Activated naive CD4-positive, alpha-beta T cell treated with anti-CD3 and anti-CD28 coated beads for 36 hours (primary cell): Measurements from ENCODE around the gene PTK7. TPM values are rescaled to one million over a fixed set of nuclear protein-coding genes. Genes with fewer than 3 reads are reported as not detected.

Source experiments
- CTCF ChIA-PET: fragments of 350-600 bp; sonication (Branson Sonifier 250); formaldehyde crosslinking; loops from one replicate; lab custom pipeline; 2021; ENCODE audit warnings: antibody characterized with exemption; lab: Charles Lee
- DNase-seq: peaks from one replicate; pipeline ENCODE4 v3.0.0-alpha.2; 2020
- H3K27ac Mint-ChIP-seq: one replicate; pipeline ENCODE4 v1.8.0; 2021; ENCODE audit warnings: mild to moderate bottlenecking, mixed read lengths
- H3K27me3 Mint-ChIP-seq: one replicate; pipeline ENCODE4 v1.8.0; 2021; ENCODE audit warnings: low read depth, mixed read lengths
- H3K36me3 Mint-ChIP-seq: one replicate; pipeline ENCODE4 v1.8.0; 2021; ENCODE audit warnings: low read depth, mixed read lengths
- H3K4me1 Mint-ChIP-seq: one replicate; pipeline ENCODE4 v1.8.0; 2021; ENCODE audit warnings: low read depth, mixed read lengths
- H3K4me3 Mint-ChIP-seq: one replicate; pipeline ENCODE4 v1.8.0; 2021; ENCODE audit warnings: mild to moderate bottlenecking, moderate library complexity, mixed read lengths
- H3K9me3 Mint-ChIP-seq: one replicate; pipeline ENCODE4 v1.8.0; 2021; ENCODE audit warnings: mixed read lengths
- intact Hi-C: fragments of 100-400 bp; cut with micrococcal nuclease; formaldehyde crosslinking; loops from one replicate; pipeline ENCODE4 v1.15.1; 2023
- total RNA-seq, 2 experiments: library from RNA; stranded (reverse); gene quantifications; one replicate each; pipeline ENCODE4 v1.2.3, GENCODE V29; 2021

PTK7 gene
- total RNA-seq, 2 experiments from 2014 or later: 2.0 to 2.2 TPM

- Mint-ChIP-seq H3K9me3 (no peaks in the 10 kb centered on the region), H3K36me3 (peaks cover 14% of the 10 kb centered on the region), H3K4me1 (peaks cover 36% of the 10 kb centered on the region), H3K27me3 (no peaks in the 10 kb centered on the region), H3K4me3 (peak overlapping the region; percentile 90), H3K27ac (peak overlapping the region; percentile 77)
- CTCF ChIA-PET: interaction anchor here (0.6 to 1.2 kb wide), 2 partner anchors 29 to 194 kb away, joined by 5 to 6 read pairs; no protein-coding TSS in a partner anchor
- peak; percentile 71 for DNase-seq
- intact Hi-C loops: loop anchor here (5.0 kb wide), 4 partner anchors 400 to 1125 kb away; partner anchors contain the start of genes GTPBP2, POLH and XPO5
Observed at GRCh38 chr6:43172104-43173007, 96.2 kb downstream of the PTK7 start.

GRCh38 chr6:43173591-43174262, 97.6 kb downstream of the PTK7 start:
- H3K9me3 Mint-ChIP-seq: no peaks in the 10 kb centered on the region
- peak overlapping the region; percentile 77 for H3K27ac Mint-ChIP-seq
- DNase-seq: peak; percentile 12
- peaks cover 36% of the 10 kb centered on the region for H3K4me1 Mint-ChIP-seq
- CTCF ChIA-PET: interaction anchor here (0.5 to 1.2 kb wide), 3 partner anchors 31 to 259 kb away, joined by 3 to 5 read pairs (median 3); partner anchors contain the start of gene DNPH1
- intact Hi-C loops: loop anchor here (1.0 to 5.0 kb wide), 8 partner anchors 9 to 1126 kb away; partner anchors contain the start of genes CUL9, GTPBP2, POLH and TBCC
- peak overlapping the region; percentile 90 for H3K4me3 Mint-ChIP-seq
- H3K36me3 Mint-ChIP-seq: peaks cover 20% of the 10 kb centered on the region
- H3K27me3 Mint-ChIP-seq: no peaks in the 10 kb centered on the region

- peak overlapping the region; percentile 80 for H3K27ac Mint-ChIP-seq
- H3K4me3 Mint-ChIP-seq: peak overlapping the region; percentile 90
- H3K36me3 Mint-ChIP-seq: peaks cover 23% of the 10 kb centered on the region
- H3K4me1 Mint-ChIP-seq: peaks cover 36% of the 10 kb centered on the region
- intact Hi-C loops: loop anchor here (1.0 to 5.0 kb wide), 8 partner anchors 8 to 1127 kb away; partner anchors contain the start of genes CUL9, GTPBP2, POLH and TBCC
- peak; percentile 99 for DNase-seq
- H3K27me3 Mint-ChIP-seq: no peaks in the 10 kb centered on the region
- CTCF ChIA-PET: interaction anchor here (1.0 kb wide), 1 partner anchor 55 kb away, joined by 3 read pairs; the partner anchor contains the start of gene DNPH1
- H3K9me3 Mint-ChIP-seq: no peaks in the 10 kb centered on the region
Observed at GRCh38 chr6:43174263-43175112, 98.4 kb downstream of the PTK7 start.

DNA sequence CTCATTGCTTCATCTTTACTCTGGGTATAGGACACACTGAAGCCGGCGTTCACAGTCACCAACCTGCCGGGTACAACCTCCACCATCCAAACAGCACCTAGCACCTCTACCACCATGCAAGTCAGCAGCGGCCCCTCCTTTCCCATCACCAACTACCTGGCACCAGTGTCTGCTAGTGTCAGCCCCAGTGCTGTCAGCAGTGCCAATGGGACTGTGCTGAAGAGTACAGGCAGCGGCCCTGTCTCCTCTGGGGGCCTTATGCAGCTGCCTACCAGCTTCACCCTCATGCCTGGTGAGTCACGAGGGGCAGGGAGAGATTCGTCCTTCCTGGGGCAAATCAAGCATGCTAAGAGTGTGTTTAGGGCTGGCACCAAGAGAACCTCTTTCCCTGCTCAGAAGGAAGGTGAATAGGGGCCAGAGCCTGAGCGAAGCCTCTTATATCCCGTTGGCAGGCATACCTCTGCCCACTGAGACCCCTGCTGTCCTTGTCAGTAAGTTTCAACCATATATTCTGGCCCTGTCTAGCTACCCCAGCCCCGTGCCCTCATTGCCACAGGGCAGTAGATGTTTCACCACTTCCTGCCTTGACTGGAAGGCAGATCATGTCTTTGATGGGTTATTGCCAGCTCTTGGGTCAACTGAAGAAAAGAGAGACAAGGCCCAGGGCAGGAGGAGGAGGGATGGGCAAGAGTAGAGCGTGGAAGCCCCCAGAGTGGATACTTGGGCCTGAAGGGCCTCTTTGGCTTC, 99.7 kb downstream of the PTK7 start:
- no peak overlapping the region for H3K4me3 Mint-ChIP-seq
- H3K27ac Mint-ChIP-seq: peak overlapping the region; percentile 37
- DNase-seq: no peak
- H3K4me1 Mint-ChIP-seq: peaks cover 29% of the 10 kb centered on the region
- H3K36me3 Mint-ChIP-seq: peaks cover 23% of the 10 kb centered on the region
- no peaks in the 10 kb centered on the region for H3K9me3 Mint-ChIP-seq
- H3K27me3 Mint-ChIP-seq: no peaks in the 10 kb centered on the region
- intact Hi-C loops: loop anchor here (2.0 kb wide), 1 partner anchor 71 kb away; no protein-coding TSS in a partner anchor
- CTCF ChIA-PET: no interaction called here

DNA sequence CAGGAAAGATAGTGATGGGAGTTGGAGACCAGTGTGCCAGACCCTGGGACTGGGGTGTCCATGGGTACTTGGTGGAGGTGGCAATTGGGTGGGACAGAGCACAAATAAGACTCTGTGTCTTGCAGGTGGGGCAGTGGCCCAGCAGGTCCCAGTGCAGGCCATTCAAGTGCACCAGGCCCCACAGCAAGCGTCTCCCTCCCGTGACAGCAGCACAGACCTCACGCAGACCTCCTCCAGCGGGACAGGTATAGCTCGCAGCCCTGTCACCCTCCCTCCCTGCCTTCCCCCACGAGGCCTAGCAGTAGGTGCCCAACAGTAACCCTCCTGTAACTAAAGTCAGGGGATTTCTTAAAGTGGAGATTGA, 100.3 kb downstream of the PTK7 start:
- Mint-ChIP-seq H3K4me1 (peaks cover 32% of the 10 kb centered on the region), H3K27me3 (no peaks in the 10 kb centered on the region), H3K9me3 (no peaks in the 10 kb centered on the region), H3K4me3 (no peak overlapping the region), H3K36me3 (peaks cover 23% of the 10 kb centered on the region), H3K27ac (peak overlapping the region; percentile 16)
- intact Hi-C loops: no loop called here
- CTCF ChIA-PET: no interaction called here
- no peak for DNase-seq

- Mint-ChIP-seq H3K36me3 (peaks cover 23% of the 10 kb centered on the region), H3K9me3 (no peaks in the 10 kb centered on the region), H3K27me3 (no peaks in the 10 kb centered on the region), H3K4me1 (peaks cover 34% of the 10 kb centered on the region), H3K27ac (no peak overlapping the region), H3K4me3 (no peak overlapping the region)
- intact Hi-C loops: no loop called here
- no peak for DNase-seq
- CTCF ChIA-PET: no interaction called here
Observed at GRCh38 chr6:43178150-43178549, 102.0 kb downstream of the PTK7 start.

DNA sequence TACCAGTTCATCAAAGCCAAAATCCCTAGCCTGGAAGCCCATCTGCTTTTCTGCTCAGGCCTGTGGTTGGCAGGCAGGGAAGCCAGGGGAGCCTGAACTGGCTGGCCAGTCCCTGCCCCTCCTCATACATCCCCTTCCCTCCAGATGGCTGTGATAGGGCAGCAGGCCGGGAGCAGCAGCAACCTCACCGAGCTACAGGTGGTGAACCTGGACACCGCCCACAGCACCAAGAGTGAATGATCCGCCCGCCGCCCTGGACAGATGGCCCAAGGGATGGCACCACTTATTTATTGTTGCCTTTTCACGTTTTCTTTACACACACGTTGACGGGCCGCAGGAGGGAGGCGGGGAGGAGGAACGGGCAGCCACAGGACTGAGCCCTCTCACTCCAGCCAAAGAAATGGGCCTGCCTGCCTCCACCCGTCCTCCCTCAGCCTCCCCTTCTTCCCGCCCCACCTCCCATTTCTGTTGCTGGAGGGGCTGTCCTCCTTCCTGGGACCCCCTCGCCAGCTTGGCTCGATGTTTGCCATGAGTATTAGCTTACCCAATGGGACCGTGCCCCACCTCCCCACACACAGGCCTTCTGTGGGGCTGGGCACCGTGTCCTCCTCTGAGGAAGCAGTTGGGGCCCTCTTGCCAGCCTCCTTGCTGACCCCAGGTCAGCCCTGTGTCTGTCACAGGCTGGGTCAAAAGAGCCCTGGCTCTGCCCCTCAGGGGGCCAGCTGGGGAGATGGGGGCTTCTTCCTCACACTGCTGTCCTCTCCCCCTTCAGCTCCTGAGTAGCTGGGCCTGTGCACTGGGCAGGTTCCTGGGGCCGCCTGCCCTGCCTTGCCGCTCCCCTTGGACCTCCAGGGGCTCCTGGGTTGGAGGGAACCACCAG, 103.1 kb downstream of the PTK7 start:
- CTCF ChIA-PET: no interaction called here
- intact Hi-C loops: no loop called here
- DNase-seq: no peak
- Mint-ChIP-seq H3K4me1 (peaks cover 34% of the 10 kb centered on the region), H3K4me3 (no peak overlapping the region), H3K9me3 (no peaks in the 10 kb centered on the region), H3K27ac (no peak overlapping the region), H3K36me3 (peaks cover 25% of the 10 kb centered on the region), H3K27me3 (no peaks in the 10 kb centered on the region)

DNA sequence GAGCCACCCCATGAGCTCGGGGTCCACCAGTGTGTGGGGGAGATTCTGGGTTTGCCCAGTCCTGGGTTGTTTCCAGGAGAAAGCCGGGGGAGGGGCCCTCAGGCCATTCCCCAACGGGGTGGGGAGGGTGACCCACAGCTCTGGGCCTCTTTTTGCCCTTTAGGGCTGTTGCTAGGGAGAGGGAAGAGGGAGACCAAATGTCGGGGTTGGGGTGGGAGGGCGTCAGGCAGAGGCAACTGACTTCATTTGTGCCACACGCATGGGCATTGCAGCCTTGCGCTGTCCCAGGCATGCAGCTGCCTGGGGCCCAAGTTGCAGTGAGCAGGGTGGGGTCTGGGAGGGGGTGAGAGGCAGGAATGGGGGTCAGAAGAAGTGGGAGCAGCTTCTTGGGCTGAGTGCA, 103.9 kb downstream of the PTK7 start:
- H3K9me3 Mint-ChIP-seq: no peaks in the 10 kb centered on the region
- peaks cover 37% of the 10 kb centered on the region for H3K4me1 Mint-ChIP-seq
- no peak overlapping the region for H3K4me3 Mint-ChIP-seq
- no peaks in the 10 kb centered on the region for H3K27me3 Mint-ChIP-seq
- DNase-seq: no peak
- H3K27ac Mint-ChIP-seq: no peak overlapping the region
- CTCF ChIA-PET: interaction anchor here (1.0 kb wide), 1 partner anchor 218 kb away, joined by 3 read pairs; no protein-coding TSS in a partner anchor
- peaks cover 26% of the 10 kb centered on the region for H3K36me3 Mint-ChIP-seq
- intact Hi-C loops: no loop called here

DNA sequence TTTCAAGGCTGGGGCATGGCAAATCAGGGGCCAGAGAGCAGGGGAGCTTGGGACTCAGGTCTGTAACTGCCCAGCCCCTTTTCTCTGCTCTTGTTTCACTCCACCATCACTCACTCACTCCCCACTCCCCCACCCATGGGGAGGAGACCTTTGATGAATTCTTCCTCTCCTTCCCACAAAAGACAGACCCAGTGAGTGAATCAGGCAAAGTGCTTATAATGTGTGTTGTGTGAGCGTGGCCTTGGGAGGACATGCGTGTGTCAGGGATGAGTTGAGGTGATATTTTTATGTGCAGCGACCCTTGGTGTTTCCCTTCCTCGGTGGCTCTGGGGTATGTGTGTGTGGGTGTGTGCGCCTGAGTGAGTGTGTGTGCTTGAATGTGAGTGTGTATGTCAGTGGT, 104.9 kb downstream of the PTK7 start:
- CTCF ChIA-PET: interaction anchor here (1.0 kb wide), 1 partner anchor 217 kb away, joined by 3 read pairs; no protein-coding TSS in a partner anchor
- Mint-ChIP-seq H3K27ac (peak overlapping the region; percentile 82), H3K27me3 (no peaks in the 10 kb centered on the region), H3K36me3 (peaks cover 22% of the 10 kb centered on the region), H3K4me1 (peaks cover 44% of the 10 kb centered on the region), H3K4me3 (peak overlapping the region; percentile 95), H3K9me3 (no peaks in the 10 kb centered on the region)
- no peak for DNase-seq
- intact Hi-C loops: no loop called here

- intact Hi-C loops: no loop called here
- Mint-ChIP-seq H3K4me1 (peaks cover 46% of the 10 kb centered on the region), H3K27ac (peak overlapping the region; percentile 82), H3K9me3 (no peaks in the 10 kb centered on the region), H3K4me3 (peak overlapping the region; percentile 95), H3K27me3 (no peaks in the 10 kb centered on the region), H3K36me3 (peaks cover 20% of the 10 kb centered on the region)
- CTCF ChIA-PET: no interaction called here
- DNase-seq: no peak
Observed at GRCh38 chr6:43181621-43181941, 105.5 kb downstream of the PTK7 start.
